Astrocyte (in vitro differentiated cells and primary cell): ENCODE measurements around the gene PXMP4. TPM values are rescaled to one million over a fixed set of nuclear protein-coding genes. Genes with fewer than 3 reads are reported as not detected.

ENCODE experiments used
- DNase-seq: peaks from one replicate; pipeline ENCODE4 v3.0.0-alpha.2; 2010; ENCODE audit warnings: low read depth
- FAIRE-seq: peaks from 2 replicates; lab custom pipeline; 2011; peaks lifted over from hg19 to GRCh38; lab: Jason Lieb, UNC
- H2AFZ ChIP-seq: 2 replicates; pipeline ENCODE4 v1.6.0; 2012; ENCODE audit warnings: low read depth, low read length, inconsistent platforms
- H3K27ac ChIP-seq: 2 replicates; pipeline ENCODE4 v1.5.1; 2011; ENCODE audit warnings: low read depth, low read length, inconsistent platforms
- H3K27me3 ChIP-seq: 2 replicates; pipeline ENCODE4 v1.6.0; 2011; ENCODE audit warnings: low read length, inconsistent platforms; ENCODE audit not compliant: insufficient read depth
- H3K36me3 ChIP-seq: 2 replicates; pipeline ENCODE4 v1.5.1; 2011; ENCODE audit warnings: low read length, inconsistent platforms; ENCODE audit not compliant: insufficient read depth
- H3K4me1 ChIP-seq: 2 replicates; pipeline ENCODE4 v1.5.1; 2011; ENCODE audit warnings: low read length, inconsistent platforms; ENCODE audit not compliant: insufficient read depth
- H3K4me2 ChIP-seq: 2 replicates; pipeline ENCODE4 v1.6.0; 2012; ENCODE audit warnings: low read length, inconsistent platforms
- H3K4me3 ChIP-seq: 2 replicates; pipeline ENCODE4 v1.5.1; 2011; ENCODE audit warnings: low read depth, mild to moderate bottlenecking, low read length, inconsistent platforms; ENCODE audit not compliant: insufficient read depth
- H3K79me2 ChIP-seq: 2 replicates; pipeline ENCODE4 v1.6.0; 2012; ENCODE audit warnings: mild to moderate bottlenecking, low read length, inconsistent platforms; ENCODE audit not compliant: insufficient read depth
- H3K9ac ChIP-seq: 2 replicates; pipeline ENCODE4 v1.6.0; 2012; ENCODE audit warnings: mild to moderate bottlenecking, low read length, inconsistent platforms
- H3K9me3 ChIP-seq: 2 replicates; pipeline ENCODE4 v1.5.1; 2012; ENCODE audit warnings: low read depth, mild to moderate bottlenecking, low read length, inconsistent platforms; ENCODE audit not compliant: insufficient read depth
- H4K20me1 ChIP-seq: 2 replicates; pipeline ENCODE4 v1.6.0; 2012; ENCODE audit warnings: low read length, inconsistent platforms; ENCODE audit not compliant: insufficient read depth
- H3K27ac Mint-ChIP-seq: one replicate; pipeline ENCODE4 v1.8.0; 2021; ENCODE audit warnings: mild to moderate bottlenecking, mixed read lengths; ENCODE audit not compliant: unreplicated experiment
- H3K27me3 Mint-ChIP-seq: one replicate; pipeline ENCODE4 v1.8.0; 2021; ENCODE audit warnings: low read depth, mixed read lengths; ENCODE audit not compliant: unreplicated experiment
- H3K36me3 Mint-ChIP-seq: one replicate; pipeline ENCODE4 v1.8.0; 2021; ENCODE audit warnings: low read depth, mixed read lengths; ENCODE audit not compliant: unreplicated experiment
- H3K4me1 Mint-ChIP-seq: one replicate; pipeline ENCODE4 v1.8.0; 2021; ENCODE audit warnings: low read depth, mixed read lengths; ENCODE audit not compliant: unreplicated experiment
- H3K4me3 Mint-ChIP-seq: one replicate; pipeline ENCODE4 v1.8.0; 2021; ENCODE audit warnings: mild to moderate bottlenecking, moderate library complexity, mixed read lengths; ENCODE audit not compliant: unreplicated experiment
- H3K9me3 Mint-ChIP-seq: one replicate; pipeline ENCODE4 v1.8.0; 2021; ENCODE audit warnings: mild to moderate bottlenecking, mixed read lengths; ENCODE audit not compliant: unreplicated experiment
- EZH2 ChIP-seq: IDR thresholded peaks from 2 replicates; pipeline ENCODE4 v1.6.1; 2012; ENCODE audit warnings: mild to moderate bottlenecking, low read length, inconsistent platforms; ENCODE audit not compliant: insufficient read depth
- total RNA-seq: library from RNA; stranded (reverse); gene quantifications from 2 replicates; pipeline ENCODE4 v1.2.1, GENCODE V29; 2021
- TF ChIP-seq, protein P1 (sequence below): IDR thresholded peaks from 2 replicates; pipeline ENCODE4 v1.5.1; 2011; ENCODE audit warnings: low read depth, mild to moderate bottlenecking, inconsistent platforms, low read length, moderate library complexity; ENCODE audit not compliant: insufficient read depth

Gene PXMP4
- total RNA-seq, 1 donor from 2014 or later = 1.1 TPM

- Mint-ChIP-seq H3K36me3 (peaks cover 19% of the 10 kb centered on the region), H3K27me3 (peaks cover 7% of the 10 kb centered on the region), H3K4me1 (peaks cover 8% of the 10 kb centered on the region), H3K9me3 (no peaks in the 10 kb centered on the region), H3K27ac (no peak within 1 kb of the TSS), H3K4me3 (peak within 1 kb of the TSS; percentile 93)
- Histone ChIP-seq H3K4me1 (peaks cover 39% of the 10 kb centered on the region), H4K20me1 (peaks cover 34% of the 10 kb centered on the region), H3K4me3 (peak within 1 kb of the TSS; percentile 75), H3K4me2 (peak within 1 kb of the TSS; percentile 99), H3K27me3 (no peaks in the 10 kb centered on the region), H3K9me3 (no peaks in the 10 kb centered on the region), H3K36me3 (no peaks in the 10 kb centered on the region), H3K27ac (no peak within 1 kb of the TSS), H3K9ac (peak within 1 kb of the TSS; percentile 83), H2AFZ (peak within 1 kb of the TSS; percentile 92), H3K79me2 (peaks cover 2% of the 10 kb centered on the region)
- DNase-seq (no peak), FAIRE-seq (no peak)
- TF ChIP-seq, protein P1, sequence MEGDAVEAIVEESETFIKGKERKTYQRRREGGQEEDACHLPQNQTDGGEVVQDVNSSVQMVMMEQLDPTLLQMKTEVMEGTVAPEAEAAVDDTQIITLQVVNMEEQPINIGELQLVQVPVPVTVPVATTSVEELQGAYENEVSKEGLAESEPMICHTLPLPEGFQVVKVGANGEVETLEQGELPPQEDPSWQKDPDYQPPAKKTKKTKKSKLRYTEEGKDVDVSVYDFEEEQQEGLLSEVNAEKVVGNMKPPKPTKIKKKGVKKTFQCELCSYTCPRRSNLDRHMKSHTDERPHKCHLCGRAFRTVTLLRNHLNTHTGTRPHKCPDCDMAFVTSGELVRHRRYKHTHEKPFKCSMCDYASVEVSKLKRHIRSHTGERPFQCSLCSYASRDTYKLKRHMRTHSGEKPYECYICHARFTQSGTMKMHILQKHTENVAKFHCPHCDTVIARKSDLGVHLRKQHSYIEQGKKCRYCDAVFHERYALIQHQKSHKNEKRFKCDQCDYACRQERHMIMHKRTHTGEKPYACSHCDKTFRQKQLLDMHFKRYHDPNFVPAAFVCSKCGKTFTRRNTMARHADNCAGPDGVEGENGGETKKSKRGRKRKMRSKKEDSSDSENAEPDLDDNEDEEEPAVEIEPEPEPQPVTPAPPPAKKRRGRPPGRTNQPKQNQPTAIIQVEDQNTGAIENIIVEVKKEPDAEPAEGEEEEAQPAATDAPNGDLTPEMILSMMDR = no peak
- no peak for TF ChIP-seq EZH2
Measured at GRCh38 chr20:33674294-33675135, 45.6 kb downstream of the PXMP4 start, which contains the start of gene NECAB3. TSS of gene NECAB3 (minus strand) at chr20:33674428. CDS start at chr20:33674352, 76 bp downstream.

- H3K36me3 Mint-ChIP-seq = peaks cover 22% of the 10 kb centered on the region
Measured at GRCh38 chr20:33673410-33674293, 46.5 kb downstream of the PXMP4 start.

More at GRCh38 chr20:33673410-33674293, 46.5 kb downstream of the PXMP4 start:
- H3K36me3 ChIP-seq = no peaks in the 10 kb centered on the region
- peaks cover 2% of the 10 kb centered on the region for H3K27me3 Mint-ChIP-seq
- TF ChIP-seq, protein P1 = no peak
- TF ChIP-seq EZH2 = no peak
- H3K27ac ChIP-seq = no peak overlapping the region
- H3K9me3 ChIP-seq = no peaks in the 10 kb centered on the region
- H3K4me2 ChIP-seq = peak overlapping the region; percentile 99
- no peaks in the 10 kb centered on the region for H3K27me3 ChIP-seq
- H3K4me3 Mint-ChIP-seq = peak overlapping the region; percentile 93
- H2AFZ ChIP-seq = peak overlapping the region; percentile 73
- H3K79me2 ChIP-seq = peaks cover 2% of the 10 kb centered on the region
- H3K27ac Mint-ChIP-seq = no peak overlapping the region
- H3K4me1 ChIP-seq = peaks cover 39% of the 10 kb centered on the region
- DNase-seq = no peak
- H3K9me3 Mint-ChIP-seq = no peaks in the 10 kb centered on the region
- H4K20me1 ChIP-seq = peaks cover 43% of the 10 kb centered on the region
- peaks cover 8% of the 10 kb centered on the region for H3K4me1 Mint-ChIP-seq
- no peak for FAIRE-seq
- peak overlapping the region; percentile 83 for H3K9ac ChIP-seq
- H3K4me3 ChIP-seq = peak overlapping the region; percentile 75
